Urothelium cell line (cell line): ENCODE results near the gene KIAA0513.

Experiments used
- DNase-seq: peaks from one replicate; pipeline ENCODE4 v3.0.0; 2011; ENCODE audit warnings: low spot score, mixed read lengths
- FAIRE-seq: peaks from 2 replicates; lab custom pipeline; 2011; peaks lifted over from hg19 to GRCh38; lab: Jason Lieb, UNC

The KIAA0513 gene

DNA sequence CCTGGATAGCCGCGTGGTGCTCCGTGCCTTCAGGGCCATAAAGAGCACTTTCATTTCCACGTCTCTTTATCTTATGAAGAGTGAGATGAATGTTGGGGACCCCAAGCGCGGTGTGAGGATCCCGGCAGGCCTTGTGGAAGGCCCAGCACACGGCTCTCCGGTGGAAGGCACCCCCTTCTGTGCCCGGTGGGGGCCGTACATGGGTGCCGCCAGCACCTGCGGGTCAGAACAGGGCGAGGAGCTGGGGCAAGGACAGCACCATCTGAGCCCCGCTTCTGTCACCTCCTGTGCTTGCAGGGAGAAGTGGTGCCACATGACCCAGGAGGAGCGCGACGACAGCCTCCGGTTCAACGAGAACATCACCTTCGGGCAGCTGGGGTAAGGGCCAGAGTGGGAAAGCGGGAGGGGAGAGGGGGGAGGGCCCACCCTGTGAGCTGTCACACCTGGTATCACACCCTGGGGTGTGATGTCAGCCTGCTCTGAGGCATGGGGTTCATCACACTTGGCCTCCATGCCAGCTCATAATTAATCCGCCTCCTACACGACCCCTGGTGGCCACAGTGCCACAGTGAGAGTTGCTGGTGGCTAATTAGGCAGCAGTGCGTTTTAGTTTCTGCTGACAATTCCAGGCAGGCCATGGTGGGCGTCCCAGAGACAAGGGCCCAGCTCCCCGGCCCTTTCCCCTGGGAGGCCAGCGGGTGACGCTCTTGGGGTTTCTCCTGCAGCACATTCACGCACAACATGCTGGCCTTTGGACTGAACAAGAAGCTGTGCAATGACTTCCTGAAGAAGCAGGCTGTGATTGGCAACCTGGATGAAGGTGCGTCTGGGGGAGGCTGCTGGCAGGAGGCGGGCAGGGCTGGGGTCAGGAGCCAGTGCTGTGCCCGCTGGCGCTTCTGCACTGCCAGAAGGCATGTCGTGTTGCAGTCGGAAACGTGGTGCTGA lies 59.0 kb downstream of the KIAA0513 start:
- FAIRE-seq (peak; percentile 58), DNase-seq (peak; percentile 72)

DNA sequence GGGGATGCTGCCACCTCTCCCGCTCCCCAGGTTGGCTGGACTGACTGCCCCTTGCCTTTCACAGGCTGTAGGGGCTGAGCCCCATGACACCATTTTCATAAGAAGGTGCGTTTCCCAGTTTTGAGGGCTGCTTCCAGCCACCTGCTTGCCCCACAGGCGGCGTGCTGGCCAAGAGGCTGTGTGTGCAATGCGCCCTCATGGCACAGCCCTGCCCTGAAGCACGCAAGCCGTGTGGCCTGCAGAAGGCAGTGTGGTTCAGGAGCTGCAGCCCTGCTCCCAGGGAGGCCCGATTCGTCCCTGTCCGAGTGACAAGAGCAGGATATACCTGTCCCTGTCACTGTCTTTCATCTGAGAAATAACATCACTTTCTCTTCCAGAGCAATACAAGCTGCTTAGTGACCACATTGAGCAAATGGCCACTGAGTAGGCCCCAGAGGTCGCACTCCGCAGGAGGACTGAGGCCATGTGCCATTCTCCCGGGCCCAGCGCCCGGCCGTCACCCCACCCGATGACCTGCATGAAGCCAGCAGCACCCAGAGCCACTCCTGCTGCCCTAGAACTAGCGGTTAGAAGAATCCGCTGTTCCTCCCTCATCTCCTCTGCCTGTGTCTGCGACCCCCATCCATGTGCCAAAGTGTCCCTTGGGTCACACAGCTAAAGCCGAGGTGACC lies 60.4 kb downstream of the KIAA0513 start:
- no peak for DNase-seq
- FAIRE-seq: no peak

DNA sequence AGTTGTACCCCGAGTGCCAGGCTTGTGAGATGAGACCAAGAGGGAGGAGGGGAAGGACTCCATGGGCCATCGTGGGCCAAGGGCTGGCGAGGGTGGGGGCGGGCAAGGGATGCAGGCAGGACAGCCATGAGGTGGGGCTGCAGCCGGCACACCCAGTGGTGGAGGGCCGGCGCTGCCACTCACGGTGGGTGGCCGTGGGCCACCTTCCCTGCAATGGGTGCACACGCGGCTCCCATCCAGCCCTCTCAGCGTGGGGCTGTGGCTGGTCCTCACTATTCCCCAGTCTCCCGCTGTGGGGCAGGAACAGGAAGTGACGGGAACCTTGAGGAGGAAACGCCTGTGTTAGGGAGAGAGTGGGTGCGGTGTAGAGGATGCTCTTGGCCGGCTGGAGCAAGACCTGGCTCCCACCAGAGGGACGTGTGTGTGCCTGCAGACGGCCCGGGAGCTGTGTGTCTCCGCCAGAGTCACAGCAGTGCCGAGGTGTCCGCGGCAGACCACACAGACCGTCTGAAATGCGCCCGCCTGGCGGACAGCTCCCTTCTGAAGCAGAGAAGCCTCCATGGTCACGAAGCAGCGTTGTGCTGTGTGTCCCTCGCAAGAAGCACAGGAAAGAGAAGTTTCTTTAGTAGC lies 61.1 kb downstream of the KIAA0513 start:
- FAIRE-seq (no peak), DNase-seq (no peak)

DNA sequence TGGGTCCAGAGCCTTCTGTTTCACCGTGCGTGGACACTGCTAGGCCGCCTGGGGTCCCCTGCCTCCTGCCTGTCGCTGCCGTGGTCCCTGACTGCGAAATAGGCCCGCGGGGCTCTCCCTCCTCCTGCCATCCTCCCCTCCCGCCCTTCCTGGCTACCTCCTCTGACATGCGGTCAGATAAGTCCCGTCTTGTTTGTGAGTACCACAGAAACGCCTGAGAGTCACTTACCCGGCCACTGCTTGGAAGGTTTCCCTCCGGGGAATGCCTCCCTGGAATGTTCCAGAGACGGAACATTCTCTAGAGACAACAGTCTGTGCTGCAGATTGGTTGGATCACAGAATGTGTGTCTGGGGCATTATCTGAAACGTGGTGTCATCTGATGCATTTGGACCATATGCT lies 61.9 kb downstream of the KIAA0513 start:
- FAIRE-seq (no peak), DNase-seq (no peak)

DNA sequence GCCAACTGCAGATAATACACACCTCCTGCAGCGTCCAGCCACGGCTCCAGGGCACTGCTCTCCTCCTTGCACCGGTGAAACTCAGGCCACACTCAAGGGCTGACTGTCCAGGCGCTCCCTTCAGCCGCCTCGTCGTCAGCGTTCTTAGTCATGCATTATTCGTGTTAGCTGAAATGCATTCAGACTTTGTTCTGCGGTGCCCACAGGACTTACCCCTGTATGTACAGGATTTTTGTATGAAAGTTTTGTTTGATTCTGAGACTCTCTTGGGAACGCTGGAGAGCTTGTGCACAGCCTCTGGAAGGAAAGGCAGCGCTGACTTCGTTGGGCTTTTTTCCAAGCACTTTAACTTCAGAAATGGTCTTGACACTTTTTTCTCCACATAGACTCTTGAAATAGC lies 62.6 kb downstream of the KIAA0513 start:
- no peak for FAIRE-seq
- DNase-seq: no peak

DNA sequence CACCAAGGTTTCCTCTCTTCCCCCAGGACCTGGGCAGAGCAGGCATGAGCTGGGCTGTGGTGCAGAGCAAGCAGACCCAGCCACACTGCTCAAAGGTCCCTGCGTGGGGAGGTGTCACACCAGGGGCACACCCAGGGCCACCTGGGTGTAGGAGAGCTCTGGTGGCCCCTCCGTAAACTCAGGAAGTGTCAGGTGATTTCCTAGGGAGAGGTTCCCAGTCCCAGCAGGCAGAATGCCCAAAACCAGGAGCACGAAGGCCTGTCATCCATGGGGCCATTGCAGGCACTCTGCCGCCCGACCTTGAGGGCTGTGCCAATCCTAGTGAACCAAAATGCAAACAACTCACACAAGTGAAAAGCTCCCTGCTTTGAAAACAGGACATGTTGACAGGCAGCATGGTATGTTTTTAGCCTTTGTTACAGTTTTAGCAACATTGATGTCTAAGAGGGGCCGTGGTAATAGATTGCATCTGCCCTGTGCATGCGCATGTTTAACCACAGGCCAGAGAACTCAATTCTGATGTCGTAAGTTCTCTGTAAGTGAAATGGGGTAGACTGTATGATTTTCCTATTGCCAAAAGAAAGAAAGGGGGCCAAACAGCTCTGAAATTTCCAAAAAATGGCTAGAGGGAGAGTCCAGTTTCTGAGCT lies 63.4 kb downstream of the KIAA0513 start:
- DNase-seq (no peak), FAIRE-seq (peak; percentile 32)

DNA sequence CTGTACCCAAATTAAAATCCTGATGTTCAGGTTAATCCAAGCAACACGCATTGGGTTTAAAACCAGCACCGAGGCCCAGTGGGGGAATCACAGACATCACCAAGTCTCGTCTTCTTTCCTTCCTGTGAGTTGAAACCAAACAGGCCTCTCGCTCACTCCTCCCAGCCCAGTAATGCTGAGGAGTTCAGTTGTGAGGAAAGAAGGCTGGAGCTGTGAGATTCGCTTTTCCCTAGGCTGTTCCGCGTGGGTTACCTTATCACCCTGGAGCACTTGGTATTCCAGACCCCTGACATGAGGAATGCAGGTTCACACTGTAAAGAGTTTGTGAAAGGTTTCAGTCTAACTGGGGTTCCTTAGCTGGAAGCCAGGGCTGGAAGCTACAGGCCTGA lies 63.9 kb downstream of the KIAA0513 start:
- FAIRE-seq: no peak
- DNase-seq: no peak

DNA sequence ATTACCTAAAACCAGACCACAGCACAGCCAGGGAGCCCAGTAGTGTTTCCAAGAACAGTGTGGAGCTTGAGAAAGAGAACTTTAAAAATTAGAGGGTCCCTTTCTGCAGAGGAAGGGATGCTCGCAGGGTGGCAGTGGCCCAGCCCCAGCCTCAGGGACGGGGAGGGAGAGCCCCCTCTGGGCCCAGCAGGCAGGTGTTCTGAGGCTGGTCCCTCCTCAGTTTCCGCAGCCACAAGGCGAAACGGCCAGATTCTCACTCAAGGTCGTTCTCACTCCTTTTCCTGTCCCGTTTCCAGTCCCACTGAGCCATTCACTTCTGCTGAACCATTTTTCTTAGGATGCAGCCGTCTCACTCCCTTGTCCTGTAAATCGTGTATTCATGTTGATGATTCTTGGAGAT lies 64.7 kb downstream of the KIAA0513 start:
- DNase-seq (no peak), FAIRE-seq (no peak)

DNA sequence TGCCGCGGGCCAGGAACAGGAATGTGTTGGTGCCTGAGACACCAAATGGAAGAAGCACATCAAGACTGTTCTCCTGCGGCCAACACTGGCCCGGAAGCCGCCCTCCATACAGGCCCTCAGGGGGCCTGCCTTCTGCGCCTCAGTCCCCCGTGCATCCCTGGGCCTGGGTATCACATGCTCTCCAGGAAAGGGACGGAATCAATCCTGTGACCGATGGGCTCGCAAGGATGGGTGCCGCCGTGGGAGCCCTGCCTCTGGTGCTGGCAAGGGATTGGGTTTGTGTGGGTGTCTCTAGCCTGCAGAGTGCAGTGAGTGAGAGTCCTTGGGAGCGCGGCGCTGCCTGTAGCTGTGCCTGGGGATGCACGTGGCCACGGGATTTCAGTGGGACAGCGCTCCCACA lies 65.3 kb downstream of the KIAA0513 start:
- no peak for FAIRE-seq
- no peak for DNase-seq

DNA sequence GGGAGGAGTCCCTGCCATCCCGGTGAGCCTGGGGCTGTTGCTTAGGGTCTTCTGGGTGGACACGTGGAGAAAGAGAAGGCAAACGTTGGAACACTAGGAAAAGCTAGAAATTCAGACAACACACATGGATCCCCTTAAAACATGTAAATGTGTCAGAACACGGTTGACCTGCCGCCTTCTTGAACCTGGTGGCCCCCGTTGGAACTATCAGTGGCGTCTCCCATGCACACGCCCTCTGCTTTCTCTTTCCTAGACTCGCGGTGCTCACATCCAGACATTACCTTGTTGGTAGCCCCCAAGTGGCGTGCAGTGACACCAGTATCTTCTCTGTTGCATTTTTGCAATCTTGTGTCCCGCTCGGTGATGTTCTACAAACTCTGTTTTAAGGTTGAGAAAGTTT lies 66.1 kb downstream of the KIAA0513 start:
- FAIRE-seq: no peak
- DNase-seq: no peak

DNA sequence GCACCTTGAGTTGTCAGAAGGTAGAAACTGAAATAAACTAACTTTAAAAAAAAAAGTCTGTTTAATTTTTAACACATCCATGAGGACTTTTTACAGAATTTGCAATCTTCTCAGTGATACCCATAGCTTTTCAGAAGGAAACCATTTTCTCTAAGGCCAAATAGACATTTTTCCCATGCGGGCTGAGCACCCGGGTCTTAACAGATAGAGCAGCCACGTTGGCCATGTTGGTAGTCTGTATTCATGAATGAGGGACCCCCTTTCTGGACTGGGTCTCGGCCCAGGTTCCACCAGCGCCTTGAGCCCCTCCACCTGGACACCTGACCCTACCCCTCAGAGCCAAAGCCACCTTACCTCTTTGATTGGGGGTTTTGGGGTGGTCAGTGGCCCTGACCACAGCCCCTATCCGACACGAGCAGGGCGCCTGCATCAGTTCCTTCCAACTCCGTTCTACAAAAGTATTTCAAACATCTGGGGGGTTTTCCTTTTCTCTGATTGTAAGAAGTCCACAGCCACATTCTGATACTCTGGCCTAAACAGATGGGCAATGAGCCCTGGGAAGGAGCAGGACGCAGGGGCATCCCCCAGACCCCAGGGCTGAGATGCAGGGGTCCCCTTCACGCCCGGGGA lies 66.7 kb downstream of the KIAA0513 start:
- DNase-seq (no peak), FAIRE-seq (no peak)

DNA sequence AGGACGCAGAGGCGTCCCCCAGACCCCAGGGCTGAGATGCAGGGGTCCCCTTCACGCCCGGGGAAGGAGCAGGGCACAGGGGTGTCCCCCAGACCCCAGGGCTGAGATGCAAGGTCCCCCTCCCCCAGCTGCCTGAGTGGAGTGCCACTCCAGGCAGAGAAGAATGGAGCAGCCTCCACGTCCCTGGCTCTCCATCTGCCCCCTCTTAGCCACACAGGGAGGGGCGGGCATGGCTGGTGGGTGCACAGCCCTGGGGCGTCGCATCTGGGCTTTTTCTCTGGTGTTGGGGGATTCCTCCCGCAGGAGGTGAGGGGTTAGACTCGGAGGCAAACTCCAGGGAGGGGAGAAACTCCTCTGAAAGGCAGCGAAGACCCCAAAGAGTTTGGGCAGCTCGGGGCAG lies 67.2 kb downstream of the KIAA0513 start:
- FAIRE-seq (no peak), DNase-seq (no peak)

DNA sequence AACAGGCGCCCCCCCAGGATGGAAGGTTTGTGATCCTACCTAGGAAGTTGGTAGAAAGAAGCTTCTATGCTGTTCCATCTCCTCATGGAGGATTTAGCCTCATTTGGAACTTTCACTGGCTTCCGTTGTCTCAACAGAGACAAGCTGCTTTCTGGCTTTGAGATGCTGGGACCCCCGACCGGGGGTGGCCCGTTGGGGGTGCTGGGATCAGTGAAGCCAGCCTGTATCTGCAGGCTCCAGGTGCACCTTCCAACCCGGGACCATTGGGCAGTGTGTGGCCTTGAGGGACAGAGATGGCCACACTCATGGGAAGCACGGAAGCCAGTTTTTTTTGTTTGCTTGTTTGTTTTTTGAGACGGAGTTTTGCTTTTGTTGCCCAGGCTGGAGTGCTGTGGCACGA lies 69.3 kb downstream of the KIAA0513 start:
- DNase-seq: no peak
- no peak for FAIRE-seq

DNA sequence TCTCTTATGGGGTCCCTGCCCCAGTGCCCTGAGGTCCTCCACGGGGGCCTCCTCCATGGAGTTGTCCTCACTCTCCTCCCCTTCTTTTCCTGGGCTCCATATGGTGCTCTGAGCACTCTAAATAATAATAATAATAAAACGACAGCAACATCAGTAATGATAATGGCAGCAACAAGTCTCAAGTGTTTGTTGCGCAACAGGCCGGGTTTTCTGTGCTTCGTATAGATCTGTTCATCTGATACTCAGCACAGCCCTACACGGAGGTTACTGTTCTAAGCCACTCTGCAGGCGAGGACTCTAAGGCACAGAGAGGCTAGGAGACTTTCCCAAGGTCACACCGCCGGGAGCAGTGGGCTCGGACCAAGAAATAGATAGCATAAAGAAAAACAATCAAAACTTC lies 71.0 kb downstream of the KIAA0513 start:
- FAIRE-seq (no peak), DNase-seq (no peak)

DNA sequence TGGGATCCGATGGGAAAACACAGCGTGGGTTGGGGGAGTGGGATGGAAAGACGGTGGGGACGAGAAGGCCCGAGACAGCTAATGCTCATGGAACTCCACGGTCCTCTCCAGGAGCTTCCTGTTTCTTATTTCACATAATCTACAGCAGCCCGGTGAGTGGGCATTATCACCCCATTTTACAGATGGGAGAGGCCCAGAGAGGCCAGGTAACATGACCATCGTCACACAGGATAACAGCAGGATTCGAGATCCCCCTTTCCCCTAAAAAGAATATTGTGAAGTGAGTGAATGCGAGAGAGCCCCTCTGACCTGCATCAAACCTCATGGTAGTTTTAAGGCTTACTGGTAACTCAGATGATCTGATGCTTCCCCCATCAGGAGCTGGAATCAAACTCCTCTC lies 72.7 kb downstream of the KIAA0513 start:
- FAIRE-seq: no peak
- DNase-seq: no peak

DNA sequence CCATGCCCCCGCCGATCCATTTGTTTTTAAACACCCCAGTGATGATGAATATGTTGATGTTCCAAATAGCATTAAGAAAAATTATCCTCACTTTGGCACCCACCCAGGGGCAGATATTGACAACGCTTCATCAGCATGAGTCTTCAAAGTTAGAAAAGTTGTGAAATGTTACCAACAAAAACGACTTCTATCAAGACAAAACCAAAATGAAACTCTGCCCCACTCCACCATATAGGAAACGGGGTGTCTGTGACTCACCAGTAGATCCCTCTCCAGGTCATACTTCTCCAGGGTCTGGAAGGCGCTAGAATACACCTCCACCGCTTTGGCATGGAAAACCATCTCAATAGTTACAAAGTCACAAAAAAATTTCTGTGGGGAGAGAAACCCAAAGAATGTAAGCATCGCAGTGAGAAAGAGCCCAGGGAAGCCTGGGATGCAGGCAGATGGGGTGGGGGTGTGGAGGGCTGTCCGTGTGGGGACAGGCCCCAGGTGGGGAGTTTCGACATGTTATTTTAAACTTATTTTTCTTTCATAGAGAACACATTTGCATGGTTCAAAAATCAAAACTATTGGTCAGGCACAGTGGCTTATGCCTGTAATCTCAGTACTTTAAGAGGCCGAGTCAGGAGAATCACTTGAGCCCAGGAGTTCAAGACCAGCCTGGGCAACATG lies 74.5 kb downstream of the KIAA0513 start:
- FAIRE-seq (no peak), DNase-seq (no peak)

DNA sequence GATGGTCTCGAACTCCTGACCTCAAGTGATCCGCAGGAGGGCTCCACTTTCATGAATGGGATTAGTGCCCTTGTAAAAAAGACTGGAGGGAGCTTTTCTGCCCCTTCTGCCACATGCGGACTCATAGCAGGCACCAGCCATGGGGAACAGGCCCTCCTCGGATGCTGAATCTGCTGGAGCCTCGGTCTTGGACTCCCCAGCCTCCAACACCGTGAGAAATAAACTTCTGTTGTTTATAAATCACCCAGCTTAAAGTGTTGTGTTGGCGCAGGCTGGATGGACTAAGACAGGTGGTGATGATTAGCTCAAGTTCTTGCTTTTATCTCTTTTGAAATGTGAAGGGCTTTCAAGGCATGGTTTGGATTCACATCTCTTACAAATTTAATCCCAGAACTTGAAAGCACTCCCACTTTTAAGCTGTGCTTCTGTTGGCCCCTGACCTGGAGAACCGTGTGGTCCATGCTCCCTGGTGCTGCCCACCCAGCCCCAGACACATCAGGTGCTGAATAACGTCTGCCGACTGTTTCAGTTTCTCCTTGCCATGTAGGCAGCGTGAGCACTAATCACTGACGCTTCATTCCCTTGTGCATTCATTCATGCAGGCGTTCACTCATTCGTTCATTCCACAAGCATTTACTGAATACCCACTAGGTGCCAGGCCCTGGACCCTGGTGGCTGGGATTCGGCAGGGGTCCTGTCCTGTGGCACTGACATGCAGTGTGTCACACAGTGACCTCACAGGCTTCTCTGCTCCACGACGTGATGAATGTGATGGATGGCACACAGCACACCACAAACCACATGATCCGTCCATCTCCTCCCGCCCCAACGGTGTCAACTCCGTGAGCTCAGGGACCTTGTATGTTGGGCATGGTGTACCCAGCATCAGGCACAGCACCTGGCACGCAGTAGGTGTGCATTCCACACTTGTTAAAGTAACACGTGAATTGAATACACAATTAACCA lies 75.8 kb downstream of the KIAA0513 start:
- FAIRE-seq (no peak), DNase-seq (no peak)

DNA sequence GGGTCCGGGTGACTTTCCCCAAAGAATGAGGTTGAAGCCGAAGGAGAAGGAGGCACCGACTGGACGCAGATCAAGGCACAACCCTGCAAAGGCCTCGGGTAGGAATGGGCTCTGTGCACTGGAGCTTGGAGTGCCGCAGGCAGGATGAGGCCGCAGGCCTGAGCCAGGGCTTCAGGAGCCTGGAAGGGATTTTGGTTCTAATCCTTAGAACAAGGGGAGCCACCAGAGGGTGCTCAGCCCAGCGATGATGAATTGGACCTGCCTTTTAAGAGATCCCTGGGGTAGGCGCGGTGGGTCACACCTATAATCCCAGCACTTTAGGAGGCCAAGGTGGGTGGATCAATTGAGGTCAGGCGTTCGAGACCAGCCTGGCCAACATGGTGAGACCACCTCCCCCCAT lies 76.6 kb downstream of the KIAA0513 start:
- DNase-seq (no peak), FAIRE-seq (no peak)

DNA sequence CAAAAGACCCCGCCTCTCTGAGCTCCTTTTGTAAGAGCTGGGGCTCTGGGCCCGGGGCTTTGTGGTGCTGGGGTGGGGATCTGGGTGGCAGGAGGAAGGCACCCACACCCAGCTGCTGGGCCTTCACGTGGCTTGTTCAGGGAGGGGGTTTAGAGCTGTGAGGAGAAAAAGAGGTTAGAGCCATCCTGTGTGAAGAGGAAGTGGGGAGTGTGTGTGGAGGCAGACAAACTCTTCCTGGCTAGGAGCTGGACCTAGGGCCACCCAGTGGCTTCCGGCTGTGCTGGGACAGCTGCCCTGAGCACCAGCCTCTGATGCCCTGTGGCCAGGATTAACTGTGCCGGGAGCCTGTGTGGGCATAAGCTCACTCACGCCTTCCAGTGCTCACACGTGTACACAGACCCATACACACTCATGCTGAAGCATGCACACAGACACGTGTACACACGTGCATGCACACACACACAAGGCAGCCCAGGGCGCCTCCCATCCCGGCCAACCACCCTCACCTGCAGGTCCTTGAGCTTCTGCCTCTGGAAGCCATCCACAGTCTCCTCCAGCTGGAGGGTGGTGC lies 77.3 kb downstream of the KIAA0513 start:
- FAIRE-seq (peak; percentile 82), DNase-seq (no peak)
